GM12891 (cell line): Measurements from ENCODE around the gene GH2.
"Not testable (repeated sequence)": the region's sequence is repeated elsewhere in the genome, so short reads cannot be mapped to it uniquely, and the experiment has no call there.

Experiments used
- POLR2A ChIP-seq: IDR thresholded peaks from 2 replicates; pipeline ENCODE4 v1.6.1; 2011; ENCODE audit warnings: low read depth, low read length, control low read depth
- POLR2AphosphoS5 ChIP-seq: IDR thresholded peaks from 2 replicates; pipeline ENCODE4 v1.6.1; 2011; ENCODE audit warnings: low read depth, low read length, control low read depth
- POU2F2 ChIP-seq: IDR thresholded peaks from 2 replicates; pipeline ENCODE4 v1.6.1; 2011; ENCODE audit warnings: low read depth, mild to moderate bottlenecking, control low read depth, low read length, moderate library complexity
- SPI1 ChIP-seq: IDR thresholded peaks from 2 replicates; pipeline ENCODE4 v1.6.1; 2011; ENCODE audit warnings: low read depth, low read length, control low read depth
- TAF1 ChIP-seq: IDR thresholded peaks from 2 replicates; pipeline ENCODE4 v1.6.1; 2011; ENCODE audit warnings: low read depth, low read length, control low read depth

DNA sequence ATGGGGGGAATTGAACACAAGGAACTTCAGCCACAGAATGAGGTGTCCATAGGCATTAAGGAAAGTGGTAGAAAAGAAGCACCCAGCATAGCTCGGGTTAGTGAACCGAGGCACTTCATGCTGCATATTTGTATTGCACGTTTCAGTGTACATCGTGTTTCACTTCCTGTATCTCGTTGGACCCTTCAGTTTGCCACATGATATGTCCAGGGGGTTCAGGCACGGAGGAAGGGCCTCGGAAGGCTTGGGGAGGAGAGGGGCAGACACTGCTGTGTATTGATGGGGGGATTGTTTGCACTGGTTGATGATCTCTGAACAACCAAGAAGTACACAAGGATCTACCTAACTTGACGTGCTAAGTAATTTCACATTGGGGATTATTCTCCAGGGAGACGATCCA is 40.7 kb upstream of the GH2 start:
- TF ChIP-seq SPI1 = peak; percentile 86
- TF ChIP-seq POLR2AphosphoS5, POLR2A, TAF1, POU2F2: not testable (repeated sequence)
